OCI-LY3 (cell line): ENCODE measurements around the gene SLC39A13.

ENCODE experiments used
- H2AFZ ChIP-seq: fragments of 200-600, 300-600 bp; shearing (Covaris generic); 2 replicates; pipeline ENCODE4 v1.6.0; 2014; ENCODE audit warnings: antibody characterized with exemption, low read depth, low read length
- H3K27ac ChIP-seq: fragments of 200-600, 300-600 bp; sonication (generic); 2 replicates; pipeline ENCODE4 v1.5.1; 2014; ENCODE audit warnings: mild to moderate bottlenecking, low read length, moderate library complexity, mixed read lengths
- H3K27me3 ChIP-seq: fragments of 200-600, 300-600 bp; sonication (generic); 2 replicates; pipeline ENCODE4 v1.6.1; 2014; ENCODE audit warnings: low read depth, low read length, mixed read lengths
- H3K36me3 ChIP-seq: fragments of 200-600, 300-600 bp; sonication (generic); replicated peaks from 2 replicates; pipeline ENCODE3; 2014; ENCODE audit warnings: low read depth, low read length, mixed read lengths
- H3K4me1 ChIP-seq: fragments of 300-600, 200-600 bp; sonication (generic); 2 replicates; pipeline ENCODE4 v1.6.1; 2014; ENCODE audit warnings: low read length, mixed read lengths
- H3K4me2 ChIP-seq: fragments of 200-600, 300-600 bp; sonication (generic); 2 replicates; pipeline ENCODE4 v1.6.1; 2014; ENCODE audit warnings: low read length, mixed read lengths
- H3K4me3 ChIP-seq: fragments of 300-600, 200-600 bp; sonication (generic); 2 replicates; pipeline ENCODE4 v1.5.1; 2014; ENCODE audit warnings: antibody characterized with exemption, mild to moderate bottlenecking, low read length, moderate library complexity
- H3K79me2 ChIP-seq: fragments of 300-600, 200-600 bp; shearing (Covaris generic); 2 replicates; pipeline ENCODE4 v1.6.1; 2014; ENCODE audit warnings: mild to moderate bottlenecking, low read length, mixed read lengths
- H3K9ac ChIP-seq: fragments of 300-600, 200-600 bp; shearing (Covaris generic); 2 replicates; pipeline ENCODE4 v1.6.0; 2014; ENCODE audit warnings: mild to moderate bottlenecking, low read length, moderate library complexity
- H3K9me3 ChIP-seq: fragments of 200-600, 300-600 bp; shearing (Covaris generic); 2 replicates; pipeline ENCODE4 v1.6.1; 2014; ENCODE audit warnings: low read length, mixed read lengths; ENCODE audit not compliant: insufficient read depth
- H4K20me1 ChIP-seq: fragments of 200-600, 300-600 bp; sonication (generic); 2 replicates; pipeline ENCODE4 v1.6.1; 2016; ENCODE audit warnings: low read length, mixed read lengths; ENCODE audit not compliant: insufficient read depth
- CTCF ChIP-seq: fragments of 200-600, 300-600 bp; sonication (generic); IDR thresholded peaks from 2 replicates; pipeline ENCODE4 v1.5.1; 2014; ENCODE audit warnings: antibody characterized with exemption, low read length, low read depth
- EZH2phosphoT487 ChIP-seq: fragments of 200-600 bp; shearing (Covaris generic); IDR thresholded peaks from 2 replicates; pipeline ENCODE4 v1.6.1; 2018; ENCODE audit warnings: antibody characterized with exemption, mixed run types, low read depth

SLC39A13 gene

DNA sequence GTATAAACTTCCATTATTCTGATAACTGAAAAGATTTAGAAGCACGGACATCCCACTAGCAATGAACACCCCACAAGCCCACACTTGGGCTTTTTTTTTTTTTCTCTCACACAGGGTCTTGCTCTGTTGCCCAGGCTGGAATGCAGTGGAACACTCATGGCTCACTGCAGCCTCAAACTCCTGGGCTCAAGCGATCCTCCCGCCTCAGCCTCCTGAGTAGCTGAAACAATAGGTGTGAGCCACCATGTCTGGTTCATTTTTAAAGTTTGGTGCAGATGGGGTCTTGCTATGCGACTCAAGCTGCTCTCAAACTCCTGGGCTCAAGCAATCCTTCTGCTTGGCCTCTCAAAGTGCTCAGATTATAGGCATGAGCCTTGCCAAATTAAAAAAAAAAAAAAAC is 37.5 kb downstream of the SLC39A13 start:
- no peaks in the 10 kb centered on the region for H3K79me2 ChIP-seq
- TF ChIP-seq CTCF (no peak), EZH2phosphoT487 (no peak)
- no peak overlapping the region for H3K4me3 ChIP-seq
- no peaks in the 10 kb centered on the region for H3K4me1 ChIP-seq
- no peaks in the 10 kb centered on the region for H3K36me3 ChIP-seq
- no peak overlapping the region for H3K27ac ChIP-seq
- no peak overlapping the region for H3K9ac ChIP-seq
- H2AFZ ChIP-seq, result no peak overlapping the region
- no peaks in the 10 kb centered on the region for H4K20me1 ChIP-seq
- no peak overlapping the region for H3K4me2 ChIP-seq
- no peaks in the 10 kb centered on the region for H3K27me3 ChIP-seq
- no peaks in the 10 kb centered on the region for H3K9me3 ChIP-seq

DNA sequence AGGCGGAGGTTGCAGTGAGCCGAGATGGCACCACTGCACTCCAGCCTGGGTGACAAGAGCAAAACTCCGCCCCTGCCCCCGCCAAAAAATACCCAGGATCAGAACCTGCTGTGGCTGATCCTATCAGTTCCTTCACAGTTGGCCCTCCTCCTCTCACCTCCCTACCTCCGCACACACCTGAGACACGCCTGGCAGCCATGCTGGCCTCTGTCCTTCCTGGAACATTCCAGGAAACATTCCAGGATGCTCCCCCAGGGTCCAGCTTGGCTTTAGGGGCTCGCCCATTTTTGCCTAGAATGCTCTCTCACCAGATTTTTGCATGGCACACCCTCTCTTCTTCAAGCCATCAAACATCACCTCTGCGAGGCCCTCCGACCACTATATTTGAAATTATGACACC is 38.4 kb downstream of the SLC39A13 start:
- Histone ChIP-seq H3K9me3 (no peaks in the 10 kb centered on the region), H3K4me1 (no peaks in the 10 kb centered on the region), H3K36me3 (no peaks in the 10 kb centered on the region), H3K9ac (no peak overlapping the region), H3K27ac (no peak overlapping the region), H3K4me2 (no peak overlapping the region), H3K4me3 (no peak overlapping the region), H3K27me3 (no peaks in the 10 kb centered on the region), H2AFZ (no peak overlapping the region), H4K20me1 (no peaks in the 10 kb centered on the region), H3K79me2 (no peaks in the 10 kb centered on the region)
- TF ChIP-seq EZH2phosphoT487 (no peak), CTCF (no peak)

DNA sequence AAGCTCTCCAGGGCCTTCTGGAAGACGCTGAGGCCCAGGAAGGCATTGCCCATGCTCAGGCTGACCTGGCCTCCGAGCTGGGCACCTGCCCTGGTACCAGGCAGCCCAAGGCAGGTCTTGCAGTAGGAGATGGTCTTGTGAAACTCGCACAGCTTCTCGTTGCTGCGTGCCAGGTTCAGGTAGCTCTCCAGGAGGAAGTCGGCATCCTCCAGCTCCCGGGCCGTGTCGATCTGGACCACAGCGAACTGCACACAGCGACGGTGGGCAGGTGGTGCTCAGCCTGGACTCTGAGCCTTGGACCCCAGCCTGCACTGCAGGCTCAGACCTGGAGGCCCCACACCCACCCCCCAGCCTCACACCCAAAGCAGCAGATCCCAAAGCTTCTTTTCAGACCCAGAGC is 39.5 kb downstream of the SLC39A13 start:
- no peak overlapping the region for H3K4me2 ChIP-seq
- no peaks in the 10 kb centered on the region for H3K4me1 ChIP-seq
- no peaks in the 10 kb centered on the region for H3K27me3 ChIP-seq
- no peaks in the 10 kb centered on the region for H3K36me3 ChIP-seq
- no peaks in the 10 kb centered on the region for H3K9me3 ChIP-seq
- no peaks in the 10 kb centered on the region for H4K20me1 ChIP-seq
- no peaks in the 10 kb centered on the region for H3K79me2 ChIP-seq
- no peak overlapping the region for H3K9ac ChIP-seq
- no peak overlapping the region for H2AFZ ChIP-seq
- H3K4me3 ChIP-seq, result no peak overlapping the region
- TF ChIP-seq CTCF (no peak), EZH2phosphoT487 (no peak)
- H3K27ac ChIP-seq, result no peak overlapping the region

- no peak within 1 kb of the TSS for H3K9ac ChIP-seq
- H3K4me3 ChIP-seq, result no peak within 1 kb of the TSS
- H2AFZ ChIP-seq, result no peak within 1 kb of the TSS
These were observed 40.4 kb downstream of the SLC39A13 start, which contains the start of gene RAPSN for GRCh38 chr11:47448566-47449427. Gene RAPSN (minus strand): TSS chr11:47449136. CDS start chr11:47448964, 172 bp downstream.

More at GRCh38 chr11:47448566-47449427, 40.4 kb downstream of the SLC39A13 start, which contains the start of gene RAPSN:
- Histone ChIP-seq H3K27ac (no peak within 1 kb of the TSS), H3K9me3 (no peaks in the 10 kb centered on the region), H3K4me2 (no peak within 1 kb of the TSS), H3K36me3 (no peaks in the 10 kb centered on the region), H4K20me1 (no peaks in the 10 kb centered on the region), H3K4me1 (no peaks in the 10 kb centered on the region), H3K27me3 (no peaks in the 10 kb centered on the region), H3K79me2 (no peaks in the 10 kb centered on the region)
- TF ChIP-seq EZH2phosphoT487 (no peak), CTCF (no peak)
